Stimulated activated effector memory CD8-positive, alpha-beta T cell treated with anti-CD3 and anti-CD28 coated beads, Interleukin-12 subunit alpha, Interleukin-12 subunit beta, amount 100 ng/mL, for 72 hours (primary cell): ENCODE data around the gene FOS.
"Not testable (repeated sequence)": the region's sequence is repeated elsewhere in the genome, so short reads cannot be mapped to it uniquely, and the experiment has no call there.

ENCODE experiments used
- ATAC-seq: fragments of 150-1000 bp; cut with Tn5 transposase; 2 replicates; pipeline ENCODE4 v1.10.0; 2021
- DNase-seq, 2 donors: peaks; one replicate each; pipeline ENCODE4 v3.0.0; 2021 to 2022; ENCODE audit warnings: low spot score in 2 of 2
- H3K27ac Mint-ChIP-seq: one replicate; pipeline ENCODE4 v1.8.0; 2022; ENCODE audit warnings: mild to moderate bottlenecking, mixed read lengths
- H3K36me3 Mint-ChIP-seq: one replicate; pipeline ENCODE4 v1.8.0; 2022; ENCODE audit warnings: mild to moderate bottlenecking, mixed read lengths
- H3K4me1 Mint-ChIP-seq: one replicate; pipeline ENCODE4 v1.8.0; 2022; ENCODE audit warnings: mixed read lengths
- H3K4me3 Mint-ChIP-seq: one replicate; pipeline ENCODE4 v1.8.0; 2022; ENCODE audit warnings: mild to moderate bottlenecking, mixed read lengths
- H3K9me3 Mint-ChIP-seq: one replicate; pipeline ENCODE4 v1.8.0; 2022; ENCODE audit warnings: mixed read lengths

FOS gene

DNA sequence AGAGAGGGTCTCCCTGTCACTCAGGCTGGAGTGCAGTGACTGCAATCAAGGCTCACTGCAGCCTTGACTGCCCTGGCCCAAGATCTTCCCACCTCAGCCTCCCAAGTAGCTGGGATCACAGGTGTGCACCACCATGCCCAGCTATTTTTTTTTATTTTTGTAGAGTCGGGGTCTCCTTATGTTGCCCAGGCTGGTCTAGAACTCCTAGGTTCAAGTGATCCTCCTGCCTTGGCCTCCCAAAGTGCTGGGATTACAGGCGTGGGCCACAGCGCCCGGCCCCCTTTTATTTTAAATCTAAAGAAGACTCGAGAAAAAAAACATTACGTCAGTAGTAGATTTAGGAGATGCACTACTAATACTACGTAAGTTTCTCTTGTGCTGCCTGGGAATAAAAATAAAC, 14.3 kb downstream of the FOS start:
- H3K27ac Mint-ChIP-seq = peak overlapping the region; percentile 96
- H3K9me3 Mint-ChIP-seq = no peaks in the 10 kb centered on the region
- peak overlapping the region; percentile 78 for H3K4me3 Mint-ChIP-seq

DNA sequence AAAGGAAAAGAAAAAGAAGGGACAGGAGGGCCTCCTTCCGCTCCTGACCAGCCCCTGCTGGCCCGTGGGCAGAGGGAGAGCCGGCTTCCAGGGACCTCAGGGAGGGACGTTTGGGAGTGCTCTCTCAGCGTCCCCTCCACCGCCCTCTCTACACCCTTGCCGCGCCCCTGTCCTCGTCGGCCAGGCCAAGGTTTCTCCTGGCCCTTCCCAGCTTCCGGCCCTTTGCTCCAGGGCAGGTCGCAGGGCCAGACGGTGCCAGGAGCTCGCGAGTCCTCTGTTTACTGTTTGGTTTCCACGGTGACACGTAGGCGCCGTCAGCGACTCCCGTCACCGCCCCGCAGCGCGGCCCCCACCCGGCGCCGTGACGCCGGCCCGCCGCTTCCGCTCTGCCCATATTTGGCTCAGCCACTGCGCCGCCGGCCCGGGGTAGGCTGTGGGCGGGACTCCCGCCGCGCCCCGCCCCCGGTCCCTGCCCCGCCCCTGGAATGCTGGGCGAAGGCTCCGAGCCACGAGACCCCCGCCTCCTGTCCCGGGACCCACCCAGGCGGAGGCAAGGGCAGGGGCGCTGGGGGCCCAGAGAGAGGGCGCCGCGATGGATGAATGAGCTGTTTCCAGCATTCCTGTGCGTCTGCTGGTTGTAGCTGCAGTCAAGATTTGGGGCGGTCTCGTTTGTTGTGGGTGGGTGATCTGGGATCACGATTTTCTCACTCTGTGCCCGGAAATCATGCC, 15.5 kb downstream of the FOS start:
- Mint-ChIP-seq H3K27ac (peak overlapping the region; percentile 96), H3K36me3 (no peaks in the 10 kb centered on the region), H3K9me3 (no peaks in the 10 kb centered on the region), H3K4me1 (peaks cover 12% of the 10 kb centered on the region), H3K4me3 (peak overlapping the region; percentile 78)
- ATAC-seq = peak; percentile 98
- DNase-seq = peak; percentile 88 to 94

More for the DNA sequence above, 14.3 kb downstream of the FOS start:
- H3K4me1 Mint-ChIP-seq = peaks cover 12% of the 10 kb centered on the region
- DNase-seq (no peak), ATAC-seq (no peak)
- H3K36me3 Mint-ChIP-seq = no peaks in the 10 kb centered on the region

DNA sequence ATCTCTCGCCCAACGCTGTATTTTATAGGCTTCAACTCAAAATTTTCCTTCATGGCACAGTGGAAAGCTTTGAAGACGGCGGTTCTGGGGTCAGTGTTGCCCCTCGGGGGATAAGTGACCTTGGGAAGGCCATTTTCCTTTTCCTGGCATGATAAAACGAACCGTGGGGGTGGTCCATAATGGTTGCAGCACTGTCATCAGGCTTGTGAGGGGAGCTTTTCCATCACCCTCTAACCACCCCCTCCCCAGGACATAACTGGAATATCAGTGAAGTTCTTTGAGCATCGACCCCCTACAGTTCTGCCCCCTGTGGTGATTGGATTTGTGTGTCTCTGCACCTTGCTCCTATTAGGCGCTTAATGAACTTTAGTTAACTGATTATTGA, 16.0 kb downstream of the FOS start:
- no peak for DNase-seq
- Mint-ChIP-seq H3K27ac (peak overlapping the region; percentile 96), H3K4me1 (peaks cover 12% of the 10 kb centered on the region), H3K36me3 (no peaks in the 10 kb centered on the region), H3K4me3 (peak overlapping the region; percentile 78), H3K9me3 (no peaks in the 10 kb centered on the region)
- no peak for ATAC-seq

DNA sequence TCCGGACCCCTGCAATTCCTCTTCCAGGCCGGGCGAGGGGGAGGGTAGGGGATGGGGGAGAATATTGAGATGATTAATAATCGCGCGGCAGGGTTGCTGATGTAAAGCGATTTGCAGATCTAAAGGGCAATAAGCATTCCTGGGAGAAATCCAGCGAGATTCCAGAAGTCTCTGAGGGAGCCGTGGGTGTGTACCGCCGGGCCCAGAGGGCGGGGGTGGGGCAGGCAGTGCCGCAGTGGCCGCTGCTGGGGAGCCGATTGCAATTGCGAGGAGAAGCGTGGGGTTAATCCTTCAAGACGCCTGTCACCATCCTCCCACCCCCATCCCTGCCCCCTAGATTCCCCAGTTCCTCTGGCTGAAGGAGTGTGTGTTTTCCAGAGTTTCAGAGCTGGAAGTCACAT, 16.4 kb downstream of the FOS start:
- ATAC-seq = no peak
- H3K27ac Mint-ChIP-seq = no peak overlapping the region
- peak overlapping the region; percentile 78 for H3K4me3 Mint-ChIP-seq
- no peak for DNase-seq
- no peaks in the 10 kb centered on the region for H3K9me3 Mint-ChIP-seq
- H3K4me1 Mint-ChIP-seq = peaks cover 12% of the 10 kb centered on the region
- H3K36me3 Mint-ChIP-seq = no peaks in the 10 kb centered on the region

DNA sequence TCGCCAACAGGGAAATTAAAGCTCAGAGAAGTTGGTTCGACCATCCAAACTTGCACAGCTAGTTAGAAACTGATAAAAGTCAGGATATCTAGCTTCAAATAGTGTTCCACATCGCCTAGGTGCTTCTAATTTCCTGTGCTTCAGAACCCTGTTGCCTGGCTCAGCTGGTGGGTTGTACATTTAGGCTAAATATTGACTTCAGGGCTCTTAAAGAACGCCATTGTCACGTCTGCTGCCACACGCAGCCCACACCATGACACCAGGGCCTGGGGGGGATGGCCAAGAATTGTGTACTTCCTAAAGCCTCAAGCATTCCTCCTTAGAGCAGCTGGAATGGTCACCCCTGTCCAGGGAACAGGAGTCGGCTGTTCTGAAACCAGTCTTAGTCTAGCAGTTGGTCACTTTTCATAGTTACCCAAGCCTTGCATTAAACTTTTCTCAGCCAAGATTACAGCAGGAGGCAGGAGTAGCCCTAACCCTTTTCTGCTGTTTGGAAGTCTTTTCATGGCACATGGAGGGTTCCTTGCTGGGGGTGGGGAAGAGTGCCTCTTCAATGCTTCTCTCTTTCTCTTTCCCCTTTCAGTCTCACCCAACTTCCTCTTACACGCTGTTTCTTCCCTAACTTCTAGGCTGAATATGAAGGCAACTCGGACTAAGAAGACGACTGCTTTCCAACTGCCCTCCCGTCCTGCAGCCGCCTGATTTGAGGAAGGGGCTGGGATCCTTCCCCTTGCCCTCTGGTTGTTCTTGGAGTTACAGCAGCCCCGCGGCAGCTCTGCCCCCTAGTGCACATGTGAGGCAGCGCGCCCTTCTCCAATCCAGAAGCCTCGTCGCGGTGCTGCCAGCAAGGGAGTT, 17.1 kb downstream of the FOS start:
- H3K4me1 Mint-ChIP-seq = peaks cover 12% of the 10 kb centered on the region
- no peaks in the 10 kb centered on the region for H3K36me3 Mint-ChIP-seq
- peak; percentile 75 to 88 for DNase-seq
- H3K4me3 Mint-ChIP-seq = peak overlapping the region; percentile 78
- peak overlapping the region; percentile 48 for H3K27ac Mint-ChIP-seq
- peak; percentile 38 for ATAC-seq
- no peaks in the 10 kb centered on the region for H3K9me3 Mint-ChIP-seq

DNA sequence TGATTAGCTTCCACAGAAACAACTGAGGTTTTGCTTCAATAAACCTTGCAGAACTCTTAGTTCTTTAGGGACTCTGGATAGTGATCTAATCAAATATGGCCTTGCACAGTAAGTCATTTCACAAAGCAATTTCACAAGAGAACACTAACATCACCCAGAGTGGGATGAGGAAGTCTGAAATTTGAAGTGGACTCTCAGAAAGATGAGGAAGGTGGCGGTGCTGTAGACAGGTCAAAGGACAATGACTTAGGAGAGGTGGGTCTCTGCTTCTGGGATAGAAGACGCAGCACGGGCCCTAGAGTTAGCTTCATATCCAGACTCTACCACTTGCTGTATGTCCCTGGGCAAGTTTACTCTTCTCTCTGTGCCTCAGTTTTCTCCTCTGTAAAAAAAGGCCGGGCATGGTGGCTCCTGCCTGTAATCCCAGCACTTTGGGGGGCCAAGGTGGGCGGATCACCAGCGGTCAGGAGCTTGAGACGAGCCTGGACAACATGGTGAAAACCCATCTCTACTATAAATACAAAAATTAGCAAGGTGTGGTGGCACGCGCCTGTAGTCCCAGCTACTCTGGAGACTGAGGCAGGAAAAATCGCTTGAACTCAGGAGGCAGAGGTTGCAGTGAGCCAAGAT, 18.9 kb downstream of the FOS start:
- no peak overlapping the region for H3K4me3 Mint-ChIP-seq
- no peaks in the 10 kb centered on the region for H3K36me3 Mint-ChIP-seq
- H3K4me1 Mint-ChIP-seq = peaks cover 27% of the 10 kb centered on the region
- ATAC-seq = no peak
- no peak overlapping the region for H3K27ac Mint-ChIP-seq
- no peak for DNase-seq
- no peaks in the 10 kb centered on the region for H3K9me3 Mint-ChIP-seq

DNA sequence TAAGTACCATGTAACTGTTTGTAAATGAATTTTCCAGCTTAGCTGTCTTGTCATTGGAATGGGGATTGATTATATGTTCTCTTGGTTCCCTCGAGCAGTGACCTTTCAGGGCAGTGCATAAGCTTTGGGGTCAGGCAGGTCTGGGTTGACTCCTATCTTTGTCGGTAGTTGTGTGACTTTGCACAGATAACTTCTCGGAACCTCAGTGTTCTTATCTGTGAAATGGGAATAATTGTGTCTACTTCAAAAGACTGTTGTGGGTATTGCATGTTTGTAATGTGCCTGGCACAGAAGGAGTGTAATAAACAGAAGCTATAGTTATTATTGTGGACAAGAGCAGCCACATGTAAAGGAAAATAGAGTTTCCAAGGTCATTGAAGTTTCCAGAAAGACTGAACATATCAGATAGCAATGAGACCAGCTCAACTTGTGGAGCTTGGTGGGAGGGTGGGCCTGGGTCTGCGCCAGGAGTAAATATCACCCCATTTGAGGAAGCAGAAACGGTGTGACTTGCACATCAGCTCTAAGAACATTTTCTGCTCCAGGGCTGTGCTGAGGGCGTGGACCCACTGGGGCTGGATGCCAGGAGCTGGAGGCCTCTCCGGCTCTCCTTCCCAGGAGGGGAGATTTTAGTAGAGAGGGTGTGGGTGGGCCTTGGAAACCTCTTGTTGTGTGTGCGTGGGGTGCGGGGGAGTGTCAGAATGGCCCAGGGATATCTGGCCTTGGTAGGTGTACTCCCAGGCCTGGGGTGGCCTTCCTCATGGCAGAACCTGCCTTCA, 19.7 kb downstream of the FOS start:
- Mint-ChIP-seq H3K4me3 (no peak overlapping the region), H3K36me3 (no peaks in the 10 kb centered on the region), H3K27ac (no peak overlapping the region), H3K4me1 (peaks cover 27% of the 10 kb centered on the region), H3K9me3 (no peaks in the 10 kb centered on the region)
- ATAC-seq (no peak), DNase-seq (no peak)

DNA sequence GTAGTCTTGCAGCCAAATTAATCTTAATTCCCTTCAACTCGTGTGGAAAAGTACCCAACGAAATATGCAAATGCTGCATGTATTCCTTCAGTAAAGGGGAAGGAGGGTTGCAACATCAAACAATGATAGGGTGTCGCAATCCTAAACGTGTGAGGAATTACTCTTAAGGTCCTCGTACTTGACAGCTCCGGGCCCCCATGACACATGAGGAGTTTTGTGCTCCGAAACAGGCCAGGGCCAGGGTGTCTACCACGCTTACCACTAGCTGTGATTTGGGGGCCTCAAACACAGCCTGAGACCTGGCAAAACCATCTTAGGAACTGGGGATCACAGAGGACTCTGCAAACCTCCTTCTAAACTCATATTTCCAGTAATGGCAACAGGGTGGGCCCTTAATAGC, 20.4 kb downstream of the FOS start:
- H3K27ac Mint-ChIP-seq = no peak overlapping the region
- peaks cover 27% of the 10 kb centered on the region for H3K4me1 Mint-ChIP-seq
- ATAC-seq (no peak), DNase-seq (no peak)
- H3K9me3 Mint-ChIP-seq = no peaks in the 10 kb centered on the region
- no peaks in the 10 kb centered on the region for H3K36me3 Mint-ChIP-seq
- H3K4me3 Mint-ChIP-seq = no peak overlapping the region

DNA sequence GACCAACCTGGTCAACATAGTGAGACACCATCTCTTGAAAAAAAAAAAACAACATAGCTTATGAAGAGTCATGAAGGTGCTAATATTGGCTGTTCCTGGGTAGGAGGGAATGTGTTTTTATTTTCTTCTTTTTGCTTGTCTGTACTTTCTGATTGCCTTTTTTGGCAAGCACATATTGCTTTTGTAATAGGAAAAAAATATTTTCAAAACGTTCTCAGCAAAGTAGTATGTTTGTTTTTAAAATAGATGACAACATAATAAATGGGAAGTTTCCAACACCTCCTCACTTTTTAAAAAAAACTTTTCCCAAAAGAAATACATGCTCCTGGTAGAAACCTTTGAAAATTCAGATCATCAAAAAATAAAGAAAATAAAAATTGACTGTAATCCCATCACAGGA, 20.9 kb downstream of the FOS start:
- H3K4me1 Mint-ChIP-seq = peaks cover 27% of the 10 kb centered on the region
- no peaks in the 10 kb centered on the region for H3K36me3 Mint-ChIP-seq
- H3K4me3 Mint-ChIP-seq = no peak overlapping the region
- H3K27ac Mint-ChIP-seq = no peak overlapping the region
- no peaks in the 10 kb centered on the region for H3K9me3 Mint-ChIP-seq
- ATAC-seq = no peak
- no peak for DNase-seq

DNA sequence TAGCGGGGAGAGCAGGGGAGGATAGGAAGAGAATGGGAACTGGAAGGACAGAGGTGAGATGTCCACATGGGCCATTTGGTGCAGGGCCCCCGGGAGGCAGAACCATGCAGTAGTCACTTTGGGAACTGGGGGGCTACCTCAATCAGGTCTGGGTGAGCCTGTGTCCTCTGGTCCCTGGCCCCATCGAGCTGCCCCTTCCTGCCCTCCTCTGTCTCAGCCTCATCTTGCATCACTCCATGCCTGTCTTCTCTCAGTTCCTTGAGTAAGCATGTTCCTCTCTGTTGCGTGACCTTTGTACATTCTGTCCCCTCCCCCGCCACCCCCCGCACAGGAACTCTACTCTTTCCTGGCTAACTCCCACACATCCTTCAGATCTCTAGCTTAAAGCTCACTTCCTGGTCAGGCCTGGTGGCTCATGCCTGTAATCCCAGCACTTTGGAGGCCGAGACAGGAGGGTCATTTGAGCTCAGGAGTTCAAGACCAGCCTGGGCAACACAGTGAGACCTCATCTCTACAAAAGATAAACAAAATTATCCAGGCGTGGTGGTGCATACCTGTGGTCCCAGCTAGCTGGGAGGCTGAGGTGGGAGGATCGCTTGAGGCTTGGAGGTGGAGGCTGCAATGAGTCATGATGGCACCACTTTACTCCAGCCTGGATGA, 23.2 kb downstream of the FOS start:
- Mint-ChIP-seq H3K4me1 (peaks cover 15% of the 10 kb centered on the region), H3K27ac (peak overlapping the region; percentile 68), H3K9me3 (no peaks in the 10 kb centered on the region), H3K36me3 (no peaks in the 10 kb centered on the region), H3K4me3 (no peak overlapping the region)
- peak; percentile 43 for ATAC-seq
- DNase-seq = no peak

DNA sequence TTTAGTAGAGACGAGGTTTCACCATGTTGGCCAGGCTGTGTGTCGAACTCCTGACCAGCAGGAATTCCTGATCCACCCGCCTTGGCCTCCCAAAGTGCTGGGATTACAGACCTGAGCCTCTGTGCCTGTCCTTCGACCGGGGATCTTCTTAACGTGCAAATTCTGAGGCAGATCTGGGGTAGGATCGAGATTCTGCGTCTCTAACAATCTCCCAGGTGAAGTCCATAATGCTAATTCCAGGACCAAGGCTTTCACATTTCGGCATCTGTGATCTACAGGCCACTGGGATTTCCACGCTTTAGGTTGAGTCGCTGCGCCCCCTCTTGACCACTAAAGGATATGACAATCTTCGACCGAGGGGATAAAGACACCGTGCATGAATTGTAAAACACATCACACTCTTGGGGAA, 24.8 kb downstream of the FOS start:
- Mint-ChIP-seq H3K4me1 (peaks cover 24% of the 10 kb centered on the region), H3K4me3 (no peak overlapping the region), H3K9me3 (no peaks in the 10 kb centered on the region), H3K27ac (no peak overlapping the region), H3K36me3 (no peaks in the 10 kb centered on the region)
- DNase-seq (peak in 1 of 2 donors; percentile 75), ATAC-seq (peak; percentile 58)

DNA sequence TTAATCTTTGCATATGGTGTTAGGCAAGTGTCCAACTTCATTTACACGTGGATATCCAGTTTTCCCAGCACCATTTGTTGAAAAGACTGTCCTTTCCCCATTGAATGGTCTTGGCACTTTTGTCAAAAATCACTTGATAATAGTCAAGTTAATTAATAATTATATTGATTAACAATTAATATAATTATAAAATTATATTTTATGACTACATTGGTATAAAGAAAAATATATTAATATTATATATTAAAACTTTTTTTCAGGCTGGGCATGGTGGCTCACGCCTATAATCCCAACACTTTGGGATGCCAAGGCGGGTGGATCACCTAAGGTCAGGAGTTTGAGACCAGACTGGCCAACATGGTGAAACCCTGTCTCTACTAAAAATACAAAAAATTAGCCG, 27.8 kb downstream of the FOS start:
- H3K36me3 Mint-ChIP-seq, H3K4me3 Mint-ChIP-seq, DNase-seq, ATAC-seq, H3K9me3 Mint-ChIP-seq, H3K27ac Mint-ChIP-seq: not testable (repeated sequence)
- peaks cover 19% of the 10 kb centered on the region for H3K4me1 Mint-ChIP-seq

DNA sequence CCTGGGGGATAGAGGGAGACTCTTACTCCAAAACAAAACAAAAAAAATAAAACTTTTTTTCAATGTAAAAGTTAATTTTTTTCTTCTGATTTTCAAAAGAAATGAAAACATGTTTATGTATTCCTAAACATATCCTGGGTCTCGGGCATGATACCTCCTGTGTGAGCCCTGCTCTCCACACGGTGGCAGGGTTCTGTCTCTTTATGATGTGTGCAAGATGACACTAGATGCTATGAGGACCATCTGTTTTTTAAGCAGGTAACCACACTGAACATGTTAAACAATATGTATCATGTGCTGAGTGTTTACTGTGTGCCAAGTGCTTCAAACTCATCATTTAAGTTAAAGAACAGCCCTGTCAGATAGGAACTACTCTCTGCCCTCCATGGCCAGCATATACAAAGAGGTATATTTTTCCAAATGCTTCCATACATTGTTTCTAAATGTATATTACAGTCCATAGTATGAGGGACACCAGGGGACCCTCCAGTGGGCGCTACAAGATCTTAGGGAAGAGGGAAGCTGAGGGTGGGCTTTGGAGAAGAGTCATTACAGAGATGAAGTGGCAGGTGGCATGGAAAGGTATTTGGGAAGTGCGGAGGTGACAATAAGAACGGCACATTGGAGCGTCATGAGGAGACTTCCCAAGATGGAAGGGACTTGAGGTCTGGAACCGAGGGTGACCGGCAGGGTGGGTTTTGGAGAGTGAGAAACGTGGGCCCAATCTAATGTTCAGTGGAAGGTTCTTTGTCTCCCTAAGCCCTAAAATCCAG, 28.5 kb downstream of the FOS start:
- no peak overlapping the region for H3K4me3 Mint-ChIP-seq
- DNase-seq (no peak), ATAC-seq (peak; percentile 83)
- H3K27ac Mint-ChIP-seq = no peak overlapping the region
- peaks cover 15% of the 10 kb centered on the region for H3K4me1 Mint-ChIP-seq
- H3K9me3 Mint-ChIP-seq = no peaks in the 10 kb centered on the region
- no peaks in the 10 kb centered on the region for H3K36me3 Mint-ChIP-seq
